ENCODE measurements around the gene MAPT.

Gene MAPT

GRCh38 chr17:45924332-45924820 lies 30.0 kb downstream of the MAPT start:
- Histone ChIP-seq H3K27me3 (ENCODE audit: control insufficient read depth, low read length) (peaks cover 26% of the 10 kb centered on the region), H3K4me2 (ENCODE audit: low read length) (no peak overlapping the region), H3F3A (ENCODE audit: control insufficient read depth, insufficient read depth) (no peaks in the 10 kb centered on the region)

GRCh38 chr17:45925311-45925710 lies 31.0 kb downstream of the MAPT start:
- Histone ChIP-seq H4K20me1 (ENCODE audit: control insufficient read depth, insufficient read depth, low read depth, low read length) (no peaks in the 10 kb centered on the region), H3K9me2 (replicated peaks; ENCODE audit: control insufficient read depth, low read length) (no peaks in the 10 kb centered on the region), H3K79me2 (ENCODE audit: control insufficient read depth, low read length) (no peaks in the 10 kb centered on the region), H3K27me3 (ENCODE audit: control insufficient read depth, low read length) (peaks cover 29% of the 10 kb centered on the region), H3K4me1 (ENCODE audit: control insufficient read depth, low read length) (no peaks in the 10 kb centered on the region), H3K4me2 (ENCODE audit: low read length) (no peak overlapping the region), H3K36me3 (ENCODE audit: control insufficient read depth, low read length) (no peaks in the 10 kb centered on the region), H3F3A (ENCODE audit: control insufficient read depth, insufficient read depth) (no peaks in the 10 kb centered on the region), H3K9me3 (ENCODE audit: control insufficient read depth, insufficient read depth, low read length) (no peaks in the 10 kb centered on the region), H3K4me3 (ENCODE audit: low read length) (no peak overlapping the region), H3K27ac (ENCODE audit: low read depth, low read length) (no peak overlapping the region)
- TF ChIP-seq EZH2phosphoT487 (IDR thresholded peaks at IDR 0.05; ENCODE audit: borderline replicate concordance, low read length) (no peak), CTCF (IDR thresholded peaks at IDR 0.05; ENCODE audit: low read depth, low read length, poor library complexity, severe bottlenecking) (no peak)

More at GRCh38 chr17:45924332-45924820, 30.0 kb downstream of the MAPT start:
- H3K36me3 ChIP-seq (ENCODE audit: control insufficient read depth, low read length), result no peaks in the 10 kb centered on the region
- no peak overlapping the region for H3K27ac ChIP-seq (ENCODE audit: low read depth, low read length)
- no peaks in the 10 kb centered on the region for H3K9me2 ChIP-seq (replicated peaks; ENCODE audit: control insufficient read depth, low read length)
- TF ChIP-seq EZH2phosphoT487 (IDR thresholded peaks at IDR 0.05; ENCODE audit: borderline replicate concordance, low read length) (no peak), CTCF (IDR thresholded peaks at IDR 0.05; ENCODE audit: low read depth, low read length, poor library complexity, severe bottlenecking) (no peak)
- no peaks in the 10 kb centered on the region for H3K4me1 ChIP-seq (ENCODE audit: control insufficient read depth, low read length)
- H3K9me3 ChIP-seq (ENCODE audit: control insufficient read depth, insufficient read depth, low read length), result no peaks in the 10 kb centered on the region
- no peak overlapping the region for H3K4me3 ChIP-seq (ENCODE audit: low read length)
- no peaks in the 10 kb centered on the region for H4K20me1 ChIP-seq (ENCODE audit: control insufficient read depth, insufficient read depth, low read depth, low read length)
- no peaks in the 10 kb centered on the region for H3K79me2 ChIP-seq (ENCODE audit: control insufficient read depth, low read length)

- Histone ChIP-seq H3K4me2 (ENCODE audit: low read length) (no peak overlapping the region), H3K36me3 (ENCODE audit: control insufficient read depth, low read length) (no peaks in the 10 kb centered on the region), H3F3A (ENCODE audit: control insufficient read depth, insufficient read depth) (no peaks in the 10 kb centered on the region), H3K9me3 (ENCODE audit: control insufficient read depth, insufficient read depth, low read length) (no peaks in the 10 kb centered on the region), H3K27me3 (ENCODE audit: control insufficient read depth, low read length) (peaks cover 21% of the 10 kb centered on the region), H3K9me2 (replicated peaks; ENCODE audit: control insufficient read depth, low read length) (no peaks in the 10 kb centered on the region), H3K4me3 (ENCODE audit: low read length) (no peak overlapping the region), H4K20me1 (ENCODE audit: control insufficient read depth, insufficient read depth, low read depth, low read length) (no peaks in the 10 kb centered on the region), H3K4me1 (ENCODE audit: control insufficient read depth, low read length) (no peaks in the 10 kb centered on the region), H3K27ac (ENCODE audit: low read depth, low read length) (no peak overlapping the region), H3K79me2 (ENCODE audit: control insufficient read depth, low read length) (no peaks in the 10 kb centered on the region)
- TF ChIP-seq EZH2phosphoT487 (IDR thresholded peaks at IDR 0.05; ENCODE audit: borderline replicate concordance, low read length) (no peak), CTCF (IDR thresholded peaks at IDR 0.05; ENCODE audit: low read depth, low read length, poor library complexity, severe bottlenecking) (no peak)
These were observed 32.9 kb downstream of the MAPT start for GRCh38 chr17:45927247-45927646.
